ENCODE results near the gene CBL.

- TF ChIP-seq, protein P1, sequence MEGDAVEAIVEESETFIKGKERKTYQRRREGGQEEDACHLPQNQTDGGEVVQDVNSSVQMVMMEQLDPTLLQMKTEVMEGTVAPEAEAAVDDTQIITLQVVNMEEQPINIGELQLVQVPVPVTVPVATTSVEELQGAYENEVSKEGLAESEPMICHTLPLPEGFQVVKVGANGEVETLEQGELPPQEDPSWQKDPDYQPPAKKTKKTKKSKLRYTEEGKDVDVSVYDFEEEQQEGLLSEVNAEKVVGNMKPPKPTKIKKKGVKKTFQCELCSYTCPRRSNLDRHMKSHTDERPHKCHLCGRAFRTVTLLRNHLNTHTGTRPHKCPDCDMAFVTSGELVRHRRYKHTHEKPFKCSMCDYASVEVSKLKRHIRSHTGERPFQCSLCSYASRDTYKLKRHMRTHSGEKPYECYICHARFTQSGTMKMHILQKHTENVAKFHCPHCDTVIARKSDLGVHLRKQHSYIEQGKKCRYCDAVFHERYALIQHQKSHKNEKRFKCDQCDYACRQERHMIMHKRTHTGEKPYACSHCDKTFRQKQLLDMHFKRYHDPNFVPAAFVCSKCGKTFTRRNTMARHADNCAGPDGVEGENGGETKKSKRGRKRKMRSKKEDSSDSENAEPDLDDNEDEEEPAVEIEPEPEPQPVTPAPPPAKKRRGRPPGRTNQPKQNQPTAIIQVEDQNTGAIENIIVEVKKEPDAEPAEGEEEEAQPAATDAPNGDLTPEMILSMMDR (IDR thresholded peaks at IDR 0.05) = no peak
- no peak for TF ChIP-seq POLR2A (IDR thresholded peaks at IDR 0.05)
Measured at GRCh38 chr11:119249671-119250010, 43.5 kb downstream of the CBL start.
